OCI-LY3 (cell line): ENCODE results near the gene WHRN.

Experiments
- H2AFZ ChIP-seq: fragments of 200-600, 300-600 bp; shearing (Covaris generic); 2 replicates; pipeline ENCODE4 v1.6.0; 2014; ENCODE audit warnings: antibody characterized with exemption, low read depth, low read length
- H3K27ac ChIP-seq: fragments of 200-600, 300-600 bp; sonication (generic); 2 replicates; pipeline ENCODE4 v1.5.1; 2014; ENCODE audit warnings: mild to moderate bottlenecking, low read length, moderate library complexity, mixed read lengths
- H3K27me3 ChIP-seq: fragments of 200-600, 300-600 bp; sonication (generic); 2 replicates; pipeline ENCODE4 v1.6.1; 2014; ENCODE audit warnings: low read depth, low read length, mixed read lengths
- H3K36me3 ChIP-seq: fragments of 200-600, 300-600 bp; sonication (generic); replicated peaks from 2 replicates; pipeline ENCODE3; 2014; ENCODE audit warnings: low read depth, low read length, mixed read lengths
- H3K4me1 ChIP-seq: fragments of 300-600, 200-600 bp; sonication (generic); 2 replicates; pipeline ENCODE4 v1.6.1; 2014; ENCODE audit warnings: low read length, mixed read lengths
- H3K4me2 ChIP-seq: fragments of 200-600, 300-600 bp; sonication (generic); 2 replicates; pipeline ENCODE4 v1.6.1; 2014; ENCODE audit warnings: low read length, mixed read lengths
- H3K4me3 ChIP-seq: fragments of 300-600, 200-600 bp; sonication (generic); 2 replicates; pipeline ENCODE4 v1.5.1; 2014; ENCODE audit warnings: antibody characterized with exemption, mild to moderate bottlenecking, low read length, moderate library complexity
- H3K79me2 ChIP-seq: fragments of 300-600, 200-600 bp; shearing (Covaris generic); 2 replicates; pipeline ENCODE4 v1.6.1; 2014; ENCODE audit warnings: mild to moderate bottlenecking, low read length, mixed read lengths
- H3K9ac ChIP-seq: fragments of 300-600, 200-600 bp; shearing (Covaris generic); 2 replicates; pipeline ENCODE4 v1.6.0; 2014; ENCODE audit warnings: mild to moderate bottlenecking, low read length, moderate library complexity
- H3K9me3 ChIP-seq: fragments of 200-600, 300-600 bp; shearing (Covaris generic); 2 replicates; pipeline ENCODE4 v1.6.1; 2014; ENCODE audit warnings: low read length, mixed read lengths; ENCODE audit not compliant: insufficient read depth
- H4K20me1 ChIP-seq: fragments of 200-600, 300-600 bp; sonication (generic); 2 replicates; pipeline ENCODE4 v1.6.1; 2016; ENCODE audit warnings: low read length, mixed read lengths; ENCODE audit not compliant: insufficient read depth
- CTCF ChIP-seq: fragments of 200-600, 300-600 bp; sonication (generic); IDR thresholded peaks from 2 replicates; pipeline ENCODE4 v1.5.1; 2014; ENCODE audit warnings: antibody characterized with exemption, low read length, low read depth
- EZH2phosphoT487 ChIP-seq: fragments of 200-600 bp; shearing (Covaris generic); IDR thresholded peaks from 2 replicates; pipeline ENCODE4 v1.6.1; 2018; ENCODE audit warnings: antibody characterized with exemption, mixed run types, low read depth

Gene WHRN

GRCh38 chr9:114538241-114538640 is 33.0 kb upstream of the WHRN start:
- Histone ChIP-seq H3K79me2 (no peaks in the 10 kb centered on the region), H3K27me3 (peaks cover 22% of the 10 kb centered on the region), H3K27ac (no peak overlapping the region), H3K4me1 (peaks cover 7% of the 10 kb centered on the region; the same call in 1 of the 2 replicates), H3K4me2 (peak overlapping the region; percentile 25), H3K36me3 (no peaks in the 10 kb centered on the region), H3K9ac (no peak overlapping the region), H4K20me1 (no peaks in the 10 kb centered on the region), H3K4me3 (no peak overlapping the region), H2AFZ (peak overlapping the region; percentile 50; the same call in 1 of the 2 replicates), H3K9me3 (no peaks in the 10 kb centered on the region)
- TF ChIP-seq CTCF (peak; percentile 59), EZH2phosphoT487 (no peak)

- Histone ChIP-seq H3K4me1 (peaks cover 2% of the 10 kb centered on the region; the same call in 1 of the 2 replicates), H3K9ac (no peak overlapping the region), H3K4me3 (peak overlapping the region; percentile 40; the same call in 1 of the 2 replicates), H2AFZ (no peak overlapping the region), H3K4me2 (peak overlapping the region; percentile 33), H3K9me3 (no peaks in the 10 kb centered on the region), H4K20me1 (no peaks in the 10 kb centered on the region), H3K27ac (no peak overlapping the region), H3K36me3 (no peaks in the 10 kb centered on the region), H3K79me2 (no peaks in the 10 kb centered on the region), H3K27me3 (peaks cover 15% of the 10 kb centered on the region)
- TF ChIP-seq CTCF (no peak), EZH2phosphoT487 (no peak)
Observed at GRCh38 chr9:114532561-114533237, 27.4 kb upstream of the WHRN start.

- Histone ChIP-seq H3K4me3 (no peak overlapping the region), H3K9me3 (no peaks in the 10 kb centered on the region), H2AFZ (no peak overlapping the region), H4K20me1 (no peaks in the 10 kb centered on the region), H3K79me2 (no peaks in the 10 kb centered on the region), H3K4me1 (peaks cover 2% of the 10 kb centered on the region; the same call in 1 of the 2 replicates), H3K27me3 (peaks cover 35% of the 10 kb centered on the region), H3K4me2 (no peak overlapping the region), H3K36me3 (no peaks in the 10 kb centered on the region), H3K9ac (no peak overlapping the region), H3K27ac (no peak overlapping the region)
- TF ChIP-seq EZH2phosphoT487 (no peak), CTCF (no peak)
Observed at GRCh38 chr9:114529285-114529684, 24.0 kb upstream of the WHRN start.

- no peaks in the 10 kb centered on the region for H4K20me1 ChIP-seq
Observed at GRCh38 chr9:114526807-114527206, 21.5 kb upstream of the WHRN start.

More at GRCh38 chr9:114526807-114527206, 21.5 kb upstream of the WHRN start:
- H3K4me1 ChIP-seq = no peaks in the 10 kb centered on the region
- no peak overlapping the region for H3K4me2 ChIP-seq
- TF ChIP-seq EZH2phosphoT487 (no peak), CTCF (no peak)
- H3K27ac ChIP-seq = no peak overlapping the region
- no peak overlapping the region for H3K4me3 ChIP-seq
- H3K27me3 ChIP-seq = peaks cover 54% of the 10 kb centered on the region
- H2AFZ ChIP-seq = no peak overlapping the region
- no peaks in the 10 kb centered on the region for H3K79me2 ChIP-seq
- no peaks in the 10 kb centered on the region for H3K36me3 ChIP-seq
- H3K9ac ChIP-seq = no peak overlapping the region
- no peaks in the 10 kb centered on the region for H3K9me3 ChIP-seq
